ENCODE results near the gene OR10AD1.

GRCh38 chr12:48191096-48191495 lies 12.0 kb downstream of the OR10AD1 start:
- no peak for TF ChIP-seq CTCF (IDR thresholded peaks at IDR 0.05; ENCODE audit: low read depth, low read length, poor library complexity, severe bottlenecking)
- no peak for TF ChIP-seq EZH2phosphoT487 (IDR thresholded peaks at IDR 0.05; ENCODE audit: borderline replicate concordance, low read length)
